ENCODE data around the gene ADD1.

Gene ADD1

DNA sequence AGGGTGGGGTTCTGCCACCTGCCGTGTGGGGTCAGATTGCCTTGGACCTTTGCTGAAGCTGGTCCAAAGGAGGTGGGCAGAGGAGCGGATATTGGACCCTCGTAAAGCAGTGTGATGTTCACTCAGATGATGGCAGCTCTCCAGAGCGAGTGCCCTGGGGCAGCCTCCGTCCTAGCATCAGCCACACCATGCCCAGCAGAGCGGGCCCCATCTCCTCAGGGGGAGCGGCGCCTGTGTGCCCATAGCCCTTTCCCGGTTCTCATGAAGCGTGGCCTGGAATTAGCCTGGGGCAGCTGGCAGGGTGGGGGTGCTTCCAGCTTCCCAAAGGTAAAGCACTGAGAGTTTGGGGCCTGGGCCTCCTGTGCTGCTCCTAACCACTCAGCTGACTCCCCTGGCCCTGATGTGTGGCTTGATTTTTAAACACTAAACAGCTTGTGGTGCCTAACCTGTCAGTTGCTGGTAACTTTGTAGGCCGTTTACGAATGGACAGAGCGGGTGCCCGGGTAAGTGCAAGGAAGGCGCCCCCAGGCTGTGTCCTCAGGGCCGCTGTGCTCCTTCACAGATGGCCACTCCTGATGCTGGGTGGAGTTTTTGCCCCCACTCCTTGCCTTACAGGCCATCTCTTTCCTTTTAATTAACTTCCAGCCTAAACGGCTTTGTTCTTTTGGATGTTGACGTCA, 83.5 kb downstream of the ADD1 start:
- Histone ChIP-seq H3K27me3 (replicated peaks; ENCODE audit: control insufficient read depth, insufficient read depth, low read length) (no peaks in the 10 kb centered on the region), H3K4me3 (replicated peaks; ENCODE audit: low read depth, low read length) (no peak overlapping the region), H3K36me3 (ENCODE audit: control insufficient read depth, insufficient read depth, low read length) (peaks cover 50% of the 10 kb centered on the region)
- no peak for DNase-seq (ENCODE audit: extremely low read depth, insufficient read length)
- TF ChIP-seq, protein P1, sequence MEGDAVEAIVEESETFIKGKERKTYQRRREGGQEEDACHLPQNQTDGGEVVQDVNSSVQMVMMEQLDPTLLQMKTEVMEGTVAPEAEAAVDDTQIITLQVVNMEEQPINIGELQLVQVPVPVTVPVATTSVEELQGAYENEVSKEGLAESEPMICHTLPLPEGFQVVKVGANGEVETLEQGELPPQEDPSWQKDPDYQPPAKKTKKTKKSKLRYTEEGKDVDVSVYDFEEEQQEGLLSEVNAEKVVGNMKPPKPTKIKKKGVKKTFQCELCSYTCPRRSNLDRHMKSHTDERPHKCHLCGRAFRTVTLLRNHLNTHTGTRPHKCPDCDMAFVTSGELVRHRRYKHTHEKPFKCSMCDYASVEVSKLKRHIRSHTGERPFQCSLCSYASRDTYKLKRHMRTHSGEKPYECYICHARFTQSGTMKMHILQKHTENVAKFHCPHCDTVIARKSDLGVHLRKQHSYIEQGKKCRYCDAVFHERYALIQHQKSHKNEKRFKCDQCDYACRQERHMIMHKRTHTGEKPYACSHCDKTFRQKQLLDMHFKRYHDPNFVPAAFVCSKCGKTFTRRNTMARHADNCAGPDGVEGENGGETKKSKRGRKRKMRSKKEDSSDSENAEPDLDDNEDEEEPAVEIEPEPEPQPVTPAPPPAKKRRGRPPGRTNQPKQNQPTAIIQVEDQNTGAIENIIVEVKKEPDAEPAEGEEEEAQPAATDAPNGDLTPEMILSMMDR (IDR thresholded peaks at IDR 0.05; ENCODE audit: insufficient read depth, low read length, poor library complexity, severe bottlenecking) = no peak

DNA sequence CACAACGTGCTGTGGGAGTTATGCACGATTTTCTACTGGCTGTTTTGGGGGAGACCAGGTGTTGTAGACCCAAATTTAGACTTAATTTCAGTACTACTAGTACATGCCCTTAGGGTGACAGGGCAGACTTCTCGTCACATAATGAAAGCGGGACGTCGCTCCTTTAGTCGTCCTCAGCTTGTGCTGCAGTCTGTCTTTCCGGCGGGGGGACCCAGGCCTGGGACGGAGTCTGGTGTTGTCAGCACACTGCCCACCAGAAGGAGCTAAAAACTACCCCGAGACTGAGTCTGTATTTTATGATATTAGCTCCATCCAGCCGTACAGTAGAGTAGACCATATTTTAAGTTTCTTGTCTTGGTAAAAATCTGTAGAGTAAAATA, 84.0 kb downstream of the ADD1 start:
- no peak for DNase-seq (ENCODE audit: extremely low read depth, insufficient read length)
- H3K36me3 ChIP-seq (ENCODE audit: control insufficient read depth, insufficient read depth, low read length) = peaks cover 50% of the 10 kb centered on the region
- TF ChIP-seq, protein P1 (IDR thresholded peaks at IDR 0.05; ENCODE audit: insufficient read depth, low read length, poor library complexity, severe bottlenecking) = no peak
- H3K4me3 ChIP-seq (replicated peaks; ENCODE audit: low read depth, low read length) = no peak overlapping the region
- H3K27me3 ChIP-seq (replicated peaks; ENCODE audit: control insufficient read depth, insufficient read depth, low read length) = no peaks in the 10 kb centered on the region

DNA sequence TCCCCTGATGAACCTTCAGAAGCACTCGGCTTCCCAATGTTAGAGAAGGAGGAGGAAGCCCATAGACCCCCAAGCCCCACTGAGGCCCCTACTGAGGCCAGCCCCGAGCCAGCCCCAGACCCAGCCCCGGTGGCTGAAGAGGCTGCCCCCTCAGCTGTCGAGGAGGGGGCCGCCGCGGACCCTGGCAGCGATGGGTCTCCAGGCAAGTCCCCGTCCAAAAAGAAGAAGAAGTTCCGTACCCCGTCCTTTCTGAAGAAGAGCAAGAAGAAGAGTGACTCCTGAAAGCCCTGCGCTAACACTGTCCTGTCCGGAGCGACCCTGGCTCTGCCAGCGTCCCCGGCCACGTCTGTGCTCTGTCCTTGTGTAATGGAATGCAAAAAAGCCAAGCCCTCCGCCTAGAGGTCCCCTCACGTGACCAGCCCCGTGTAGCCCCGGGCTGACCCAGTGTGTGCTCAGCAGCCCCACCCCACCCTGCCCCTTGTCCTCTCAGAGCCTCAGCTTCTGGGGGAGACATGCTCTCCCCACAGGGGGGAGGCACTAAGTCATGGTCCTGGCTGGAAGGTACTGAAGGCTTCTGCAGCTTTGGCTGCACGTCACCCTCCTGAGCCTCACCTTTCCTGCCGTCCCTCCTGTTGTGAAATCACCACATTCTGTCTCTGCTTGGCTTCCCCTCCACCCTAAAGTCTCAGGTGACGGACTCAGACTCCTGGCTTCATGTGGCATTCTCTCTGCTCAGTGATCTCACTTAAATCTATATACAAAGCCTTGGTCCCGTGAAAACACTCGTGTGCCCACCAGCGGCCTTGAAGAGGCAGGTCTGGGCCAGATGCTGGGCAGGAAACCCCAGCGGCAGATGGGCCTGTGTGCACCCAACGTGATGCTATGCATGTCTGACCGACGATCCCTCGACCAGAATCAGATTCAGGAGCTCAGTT, 84.9 kb downstream of the ADD1 start:
- H3K36me3 ChIP-seq (ENCODE audit: control insufficient read depth, insufficient read depth, low read length) = peaks cover 47% of the 10 kb centered on the region
- no peak for DNase-seq (ENCODE audit: extremely low read depth, insufficient read length)
- H3K4me3 ChIP-seq (replicated peaks; ENCODE audit: low read depth, low read length) = no peak overlapping the region
- no peaks in the 10 kb centered on the region for H3K27me3 ChIP-seq (replicated peaks; ENCODE audit: control insufficient read depth, insufficient read depth, low read length)
- TF ChIP-seq, protein P1 (IDR thresholded peaks at IDR 0.05; ENCODE audit: insufficient read depth, low read length, poor library complexity, severe bottlenecking) = no peak

DNA sequence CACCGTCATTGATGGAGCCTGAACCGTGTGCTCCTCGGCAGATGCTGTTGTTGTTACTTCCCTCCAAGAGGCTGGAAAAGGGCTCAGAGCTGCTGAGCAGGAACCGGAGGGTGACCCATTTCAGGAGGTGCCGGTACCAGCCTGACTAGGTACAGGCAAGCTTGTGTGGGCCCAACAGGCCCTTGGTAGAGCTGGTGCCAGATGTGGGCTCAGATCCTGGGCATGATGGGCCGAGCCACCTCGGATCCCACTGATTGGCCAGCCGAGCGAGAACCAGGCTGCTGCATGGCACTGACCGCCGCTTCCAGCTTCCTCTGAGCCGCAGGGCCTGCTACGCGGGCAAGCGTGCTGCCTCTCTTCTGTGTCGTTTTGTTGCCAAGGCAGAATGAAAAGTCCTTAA, 85.8 kb downstream of the ADD1 start:
- TF ChIP-seq, protein P1 (IDR thresholded peaks at IDR 0.05; ENCODE audit: insufficient read depth, low read length, poor library complexity, severe bottlenecking) = no peak
- Histone ChIP-seq H3K36me3 (ENCODE audit: control insufficient read depth, insufficient read depth, low read length) (peaks cover 39% of the 10 kb centered on the region), H3K27me3 (replicated peaks; ENCODE audit: control insufficient read depth, insufficient read depth, low read length) (no peaks in the 10 kb centered on the region), H3K4me3 (replicated peaks; ENCODE audit: low read depth, low read length) (no peak overlapping the region)
- no peak for DNase-seq (ENCODE audit: extremely low read depth, insufficient read length)

DNA sequence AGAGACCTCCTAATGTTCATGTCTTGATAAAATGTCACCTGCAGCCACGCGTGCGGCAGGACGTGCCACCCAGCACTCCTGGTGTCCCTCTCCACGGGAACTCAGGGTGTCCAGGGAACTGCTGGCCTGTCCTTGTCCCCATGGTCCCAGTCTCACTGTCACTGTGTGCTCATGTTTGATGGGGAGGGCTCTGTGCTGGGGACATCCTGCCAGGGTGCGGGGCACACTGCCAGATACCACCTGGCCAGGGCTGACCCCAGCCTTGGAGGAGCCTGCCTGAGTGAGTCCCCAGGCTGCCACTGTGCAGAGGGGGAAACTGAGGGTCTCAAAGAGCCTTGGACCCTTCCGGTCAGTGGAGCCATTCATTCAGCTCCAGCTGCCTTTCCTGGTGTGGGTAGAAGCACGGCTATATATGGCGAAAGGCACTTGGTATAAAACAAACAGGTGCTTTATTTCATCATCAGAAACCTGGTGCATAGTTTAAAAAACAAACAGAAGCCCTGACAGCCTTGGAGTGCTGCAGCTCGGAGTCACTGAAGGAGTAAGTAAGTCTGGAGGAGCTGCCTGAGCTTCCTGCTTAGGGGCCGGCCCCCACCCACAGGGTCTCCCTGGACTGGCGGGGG, 86.6 kb downstream of the ADD1 start:
- Histone ChIP-seq H3K27me3 (replicated peaks; ENCODE audit: control insufficient read depth, insufficient read depth, low read length) (no peaks in the 10 kb centered on the region), H3K36me3 (ENCODE audit: control insufficient read depth, insufficient read depth, low read length) (peaks cover 33% of the 10 kb centered on the region), H3K4me3 (replicated peaks; ENCODE audit: low read depth, low read length) (no peak overlapping the region)
- TF ChIP-seq, protein P1 (IDR thresholded peaks at IDR 0.05; ENCODE audit: insufficient read depth, low read length, poor library complexity, severe bottlenecking) = peak; percentile 1
- no peak for DNase-seq (ENCODE audit: extremely low read depth, insufficient read length)
